ENCODE results near the gene NADSYN1.

DNA sequence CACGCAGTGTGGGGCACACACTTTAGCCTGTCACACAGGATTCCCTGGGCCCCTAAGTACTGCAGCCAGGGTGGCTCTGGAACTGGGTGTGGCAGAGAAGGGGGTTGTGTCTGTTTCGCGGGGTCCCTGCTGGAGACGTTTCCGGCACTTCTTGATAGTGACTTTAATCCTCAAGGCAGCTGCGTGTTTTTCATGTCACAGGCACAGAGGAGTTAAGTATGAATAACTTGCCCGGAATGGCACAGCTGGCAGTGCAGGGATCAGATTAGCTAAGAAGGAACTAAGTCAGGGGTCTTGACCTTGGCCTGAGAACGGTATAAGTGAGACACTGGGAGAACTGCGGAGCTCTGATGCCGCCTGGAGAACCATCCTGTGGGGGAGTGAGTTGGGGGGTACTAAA is 66.5 kb downstream of the NADSYN1 start:
- TF ChIP-seq, protein P1, sequence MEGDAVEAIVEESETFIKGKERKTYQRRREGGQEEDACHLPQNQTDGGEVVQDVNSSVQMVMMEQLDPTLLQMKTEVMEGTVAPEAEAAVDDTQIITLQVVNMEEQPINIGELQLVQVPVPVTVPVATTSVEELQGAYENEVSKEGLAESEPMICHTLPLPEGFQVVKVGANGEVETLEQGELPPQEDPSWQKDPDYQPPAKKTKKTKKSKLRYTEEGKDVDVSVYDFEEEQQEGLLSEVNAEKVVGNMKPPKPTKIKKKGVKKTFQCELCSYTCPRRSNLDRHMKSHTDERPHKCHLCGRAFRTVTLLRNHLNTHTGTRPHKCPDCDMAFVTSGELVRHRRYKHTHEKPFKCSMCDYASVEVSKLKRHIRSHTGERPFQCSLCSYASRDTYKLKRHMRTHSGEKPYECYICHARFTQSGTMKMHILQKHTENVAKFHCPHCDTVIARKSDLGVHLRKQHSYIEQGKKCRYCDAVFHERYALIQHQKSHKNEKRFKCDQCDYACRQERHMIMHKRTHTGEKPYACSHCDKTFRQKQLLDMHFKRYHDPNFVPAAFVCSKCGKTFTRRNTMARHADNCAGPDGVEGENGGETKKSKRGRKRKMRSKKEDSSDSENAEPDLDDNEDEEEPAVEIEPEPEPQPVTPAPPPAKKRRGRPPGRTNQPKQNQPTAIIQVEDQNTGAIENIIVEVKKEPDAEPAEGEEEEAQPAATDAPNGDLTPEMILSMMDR (IDR thresholded peaks at IDR 0.05 in 8 of 11, conservative IDR thresholded peaks at IDR 0.05 in 3 of 11): no peak
- TF ChIP-seq POLR2A (IDR thresholded peaks at IDR 0.05): no peak

Measured in spleen (tissue), 7 donors.